ENCODE data around the gene SENP6.

SENP6 gene

DNA sequence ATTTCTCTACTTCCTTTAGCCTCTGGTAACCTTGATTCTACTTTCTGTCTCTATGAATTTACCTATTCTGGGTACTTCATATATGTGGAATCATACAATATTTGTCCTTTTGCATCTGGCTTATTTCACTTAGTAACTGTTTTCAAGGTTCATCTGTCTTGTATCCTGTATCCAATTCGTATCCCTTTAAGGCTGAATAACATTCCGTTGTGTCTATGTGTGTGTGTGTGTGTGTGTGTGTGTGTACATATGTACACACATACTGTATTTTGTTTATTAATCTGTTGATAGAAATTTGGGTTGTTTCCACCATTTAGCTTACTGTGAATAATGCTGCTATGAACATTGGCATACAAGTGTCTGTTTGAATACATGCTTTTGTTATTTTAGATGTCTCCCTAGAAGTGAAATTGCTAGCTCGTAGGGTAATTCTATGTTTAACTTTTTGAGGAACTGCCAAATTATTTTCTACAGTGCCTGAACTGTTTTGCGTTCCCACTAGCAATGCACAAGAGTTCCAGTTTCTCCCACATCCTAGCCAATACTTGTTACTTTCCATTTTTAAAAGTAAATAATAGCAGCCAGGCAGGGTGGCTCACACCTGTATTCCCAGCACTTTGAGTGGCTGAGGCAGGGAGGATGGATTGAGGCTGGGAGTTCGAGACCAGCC is 17.7 kb downstream of the SENP6 start:
- DNase-seq (ENCODE audit: extremely low read depth, insufficient read length) = no peak
- Histone ChIP-seq H3K27me3 (replicated peaks; ENCODE audit: control insufficient read depth, insufficient read depth, low read length) (no peaks in the 10 kb centered on the region), H3K36me3 (ENCODE audit: control insufficient read depth, insufficient read depth, low read length) (no peaks in the 10 kb centered on the region), H3K4me3 (replicated peaks; ENCODE audit: low read depth, low read length) (no peak overlapping the region)
- TF ChIP-seq, protein P1, sequence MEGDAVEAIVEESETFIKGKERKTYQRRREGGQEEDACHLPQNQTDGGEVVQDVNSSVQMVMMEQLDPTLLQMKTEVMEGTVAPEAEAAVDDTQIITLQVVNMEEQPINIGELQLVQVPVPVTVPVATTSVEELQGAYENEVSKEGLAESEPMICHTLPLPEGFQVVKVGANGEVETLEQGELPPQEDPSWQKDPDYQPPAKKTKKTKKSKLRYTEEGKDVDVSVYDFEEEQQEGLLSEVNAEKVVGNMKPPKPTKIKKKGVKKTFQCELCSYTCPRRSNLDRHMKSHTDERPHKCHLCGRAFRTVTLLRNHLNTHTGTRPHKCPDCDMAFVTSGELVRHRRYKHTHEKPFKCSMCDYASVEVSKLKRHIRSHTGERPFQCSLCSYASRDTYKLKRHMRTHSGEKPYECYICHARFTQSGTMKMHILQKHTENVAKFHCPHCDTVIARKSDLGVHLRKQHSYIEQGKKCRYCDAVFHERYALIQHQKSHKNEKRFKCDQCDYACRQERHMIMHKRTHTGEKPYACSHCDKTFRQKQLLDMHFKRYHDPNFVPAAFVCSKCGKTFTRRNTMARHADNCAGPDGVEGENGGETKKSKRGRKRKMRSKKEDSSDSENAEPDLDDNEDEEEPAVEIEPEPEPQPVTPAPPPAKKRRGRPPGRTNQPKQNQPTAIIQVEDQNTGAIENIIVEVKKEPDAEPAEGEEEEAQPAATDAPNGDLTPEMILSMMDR (IDR thresholded peaks at IDR 0.05; ENCODE audit: insufficient read depth, low read length, poor library complexity, severe bottlenecking) = no peak

GRCh38 chr6:75620381-75621304 is 19.0 kb downstream of the SENP6 start:
- TF ChIP-seq, protein P1 (IDR thresholded peaks at IDR 0.05; ENCODE audit: insufficient read depth, low read length, poor library complexity, severe bottlenecking) = no peak
- H3K36me3 ChIP-seq (ENCODE audit: control insufficient read depth, insufficient read depth, low read length) = no peaks in the 10 kb centered on the region
- no peak overlapping the region for H3K4me3 ChIP-seq (replicated peaks; ENCODE audit: low read depth, low read length)

DNA sequence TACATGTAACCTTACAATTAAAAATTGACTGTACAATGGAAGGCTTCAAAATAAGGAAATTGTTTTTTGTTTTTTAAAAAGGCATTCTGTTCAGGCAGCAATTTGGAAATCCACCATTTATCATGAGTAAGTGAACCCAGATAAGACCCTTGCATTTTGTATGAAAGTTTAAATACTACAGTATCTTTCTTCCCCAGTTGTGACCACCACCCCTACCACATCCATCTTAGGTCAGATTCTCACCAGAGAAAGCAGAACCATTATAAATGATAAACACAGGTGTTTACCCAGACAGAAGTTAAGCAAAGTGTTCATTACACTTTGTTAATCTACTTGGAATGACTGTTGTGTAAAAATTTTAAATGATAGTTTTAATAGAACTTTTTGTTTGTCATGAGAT is 20.2 kb downstream of the SENP6 start:
- H3K4me3 ChIP-seq (replicated peaks; ENCODE audit: low read depth, low read length) = no peak overlapping the region
- H3K36me3 ChIP-seq (ENCODE audit: control insufficient read depth, insufficient read depth, low read length) = no peaks in the 10 kb centered on the region
- H3K27me3 ChIP-seq (replicated peaks; ENCODE audit: control insufficient read depth, insufficient read depth, low read length) = no peaks in the 10 kb centered on the region
- DNase-seq (ENCODE audit: extremely low read depth, insufficient read length) = no peak
- TF ChIP-seq, protein P1 (IDR thresholded peaks at IDR 0.05; ENCODE audit: insufficient read depth, low read length, poor library complexity, severe bottlenecking) = no peak

More at GRCh38 chr6:75620381-75621304, 19.0 kb downstream of the SENP6 start:
- DNase-seq (ENCODE audit: extremely low read depth, insufficient read length) = no peak
- no peaks in the 10 kb centered on the region for H3K27me3 ChIP-seq (replicated peaks; ENCODE audit: control insufficient read depth, insufficient read depth, low read length)

GRCh38 chr6:75623491-75623890 is 21.8 kb downstream of the SENP6 start:
- TF ChIP-seq, protein P1 (IDR thresholded peaks at IDR 0.05; ENCODE audit: insufficient read depth, low read length, poor library complexity, severe bottlenecking) = no peak
- Histone ChIP-seq H3K36me3 (ENCODE audit: control insufficient read depth, insufficient read depth, low read length) (no peaks in the 10 kb centered on the region), H3K4me3 (replicated peaks; ENCODE audit: low read depth, low read length) (no peak overlapping the region), H3K27me3 (replicated peaks; ENCODE audit: control insufficient read depth, insufficient read depth, low read length) (no peaks in the 10 kb centered on the region)
- no peak for DNase-seq (ENCODE audit: extremely low read depth, insufficient read length)

DNA sequence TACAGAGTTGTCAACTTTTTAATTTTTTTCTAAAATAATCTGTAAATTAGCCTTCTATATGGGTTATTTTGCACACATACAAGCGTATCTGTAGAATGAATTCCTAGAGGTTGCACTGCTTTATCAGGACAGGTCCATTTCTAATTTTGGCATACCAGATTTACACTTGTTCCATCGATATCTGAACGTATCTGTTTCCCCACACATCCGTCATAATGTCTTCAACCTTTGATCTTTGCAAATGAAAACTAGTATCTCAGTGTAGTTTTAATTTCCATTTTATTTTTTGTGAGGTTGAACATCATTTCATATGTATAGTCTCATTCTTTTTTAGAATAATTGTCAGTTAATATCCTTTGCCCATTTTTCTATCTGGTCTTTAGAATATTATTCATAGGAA is 22.7 kb downstream of the SENP6 start:
- TF ChIP-seq, protein P1 (IDR thresholded peaks at IDR 0.05; ENCODE audit: insufficient read depth, low read length, poor library complexity, severe bottlenecking) = no peak
- no peaks in the 10 kb centered on the region for H3K36me3 ChIP-seq (ENCODE audit: control insufficient read depth, insufficient read depth, low read length)
- no peak overlapping the region for H3K4me3 ChIP-seq (replicated peaks; ENCODE audit: low read depth, low read length)
- H3K27me3 ChIP-seq (replicated peaks; ENCODE audit: control insufficient read depth, insufficient read depth, low read length) = no peaks in the 10 kb centered on the region
- no peak for DNase-seq (ENCODE audit: extremely low read depth, insufficient read length)
